ENCODE measurements around the gene S100A14.

S100A14 gene

GRCh38 chr1:153616917-153617311 is 789 bp upstream of the S100A14 start:
- peak in 1 of 56 donors; percentile 21 for DNase-seq

GRCh38 chr1:153615406-153615805 is 719 bp downstream of the S100A14 start:
- DNase-seq, result no peak

GRCh38 chr1:153614906-153615305 is 1.2 kb downstream of the S100A14 start:
- DNase-seq, result no peak

- no peak for DNase-seq
Measured at GRCh38 chr1:153614189-153614900, 1.8 kb downstream of the S100A14 start.

GRCh38 chr1:153613406-153613805 is 2.7 kb downstream of the S100A14 start:
- DNase-seq, result no peak

- DNase-seq, result peak in 23 of 56 donors; percentile 11 to 67 (median 30)
Measured at GRCh38 chr1:153612755-153613331, 3.3 kb downstream of the S100A14 start, which contains the start of gene S100A16. Gene S100A16, minus strand, starts transcription at chr1:153613137. Its CDS starts 4,986 bp downstream, at chr1:153608151.

GRCh38 chr1:153612111-153612754 is 3.9 kb downstream of the S100A14 start:
- DNase-seq, result peak in 2 of 56 donors; percentile 14 to 15

- DNase-seq, result no peak
Measured at GRCh38 chr1:153611356-153611755, 4.8 kb downstream of the S100A14 start.

GRCh38 chr1:153610811-153611301 is 5.3 kb downstream of the S100A14 start:
- no peak for DNase-seq

- DNase-seq, result no peak
Measured at GRCh38 chr1:153610334-153610733, 5.8 kb downstream of the S100A14 start.

- DNase-seq, result no peak
Measured at GRCh38 chr1:153609585-153609907, 6.6 kb downstream of the S100A14 start.

GRCh38 chr1:153608742-153609584 is 7.2 kb downstream of the S100A14 start:
- peak in 41 of 56 donors; percentile 11 to 82 (median 53) for DNase-seq

GRCh38 chr1:153608089-153608682 is 7.9 kb downstream of the S100A14 start:
- no peak for DNase-seq

- DNase-seq, result no peak
Measured at GRCh38 chr1:153607381-153607780, 8.7 kb downstream of the S100A14 start.

- DNase-seq, result no peak
Measured at GRCh38 chr1:153606194-153606593, 9.9 kb downstream of the S100A14 start.

- no peak for DNase-seq
Measured at GRCh38 chr1:153602749-153603148, 13.4 kb downstream of the S100A14 start.

- no peak for DNase-seq
Measured at GRCh38 chr1:153599847-153600246, 16.3 kb downstream of the S100A14 start.

GRCh38 chr1:153598309-153599172 is 17.6 kb downstream of the S100A14 start:
- peak in 4 of 56 donors; percentile 5 to 24 (median 16) for DNase-seq

GRCh38 chr1:153597206-153597605 is 18.9 kb downstream of the S100A14 start:
- no peak for DNase-seq

GRCh38 chr1:153592748-153593147 is 23.4 kb downstream of the S100A14 start:
- peak in 1 of 56 donors; percentile 27 for DNase-seq

Data from amygdala (tissue), 56 donors.